ENCODE data around the gene MID2. TPM values are rescaled to one million over a fixed set of nuclear protein-coding genes. Genes with fewer than 3 reads are reported as not detected.
"Not testable (repeated sequence)": the region's sequence is repeated elsewhere in the genome, so short reads cannot be mapped to it uniquely, and the experiment has no call there.

The MID2 gene
- total RNA-seq, 1 donor from 2014 or later, result 35.1 TPM

GRCh38 chrX:107842715-107843400, 17.2 kb downstream of the MID2 start:
- DNase-seq (ENCODE audit: extremely low read depth, low read depth, low spot score), result no peak

GRCh38 chrX:107845625-107846024, 20.0 kb downstream of the MID2 start:
- no peak for DNase-seq (ENCODE audit: extremely low read depth, low read depth, low spot score)

GRCh38 chrX:107848591-107848990, 22.9 kb downstream of the MID2 start:
- DNase-seq (ENCODE audit: extremely low read depth, low read depth, low spot score), result no peak

DNA sequence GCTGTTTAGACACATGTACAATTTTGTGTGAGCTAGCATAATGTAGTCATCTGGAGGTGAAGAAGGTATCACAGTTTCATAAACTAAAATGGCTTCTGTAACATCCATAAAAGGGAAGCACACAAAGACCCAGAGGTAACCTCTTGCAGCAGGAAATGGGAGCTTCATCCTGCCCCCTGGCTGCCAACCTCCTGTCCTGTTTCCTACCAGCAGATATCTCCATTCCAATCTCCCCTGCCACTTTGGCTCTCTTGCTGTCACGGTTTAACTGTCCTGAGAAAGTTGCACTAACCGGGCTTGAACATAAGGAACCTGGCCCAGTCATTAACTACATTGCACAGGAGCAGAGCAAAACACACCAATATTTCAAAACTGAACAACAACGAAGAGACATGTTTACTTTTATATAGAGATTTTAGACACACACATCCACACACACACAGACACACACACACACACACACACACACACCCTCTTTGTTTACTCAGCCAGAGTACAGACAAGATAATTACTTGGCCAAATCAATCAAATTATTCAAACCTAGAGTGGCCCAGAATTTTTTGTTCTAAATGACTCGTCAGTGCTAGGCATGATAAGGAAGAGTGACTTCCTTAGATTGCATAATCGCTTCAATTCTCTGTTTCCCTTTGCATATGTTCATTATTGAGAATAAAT, 24.2 kb downstream of the MID2 start:
- peak; percentile 25 for DNase-seq (ENCODE audit: extremely low read depth, low read depth, low spot score)

- DNase-seq (ENCODE audit: extremely low read depth, low read depth, low spot score), result no peak
Measured at GRCh38 chrX:107850422-107850765, 24.7 kb downstream of the MID2 start.

GRCh38 chrX:107851215-107851614, 25.5 kb downstream of the MID2 start:
- no peak for DNase-seq (ENCODE audit: extremely low read depth, low read depth, low spot score)

- DNase-seq (ENCODE audit: extremely low read depth, low read depth, low spot score), result not testable (repeated sequence)
Measured at GRCh38 chrX:107851665-107852064, 26.0 kb downstream of the MID2 start.

GRCh38 chrX:107856289-107856688, 30.6 kb downstream of the MID2 start:
- DNase-seq (ENCODE audit: extremely low read depth, low read depth, low spot score), result no peak

DNA sequence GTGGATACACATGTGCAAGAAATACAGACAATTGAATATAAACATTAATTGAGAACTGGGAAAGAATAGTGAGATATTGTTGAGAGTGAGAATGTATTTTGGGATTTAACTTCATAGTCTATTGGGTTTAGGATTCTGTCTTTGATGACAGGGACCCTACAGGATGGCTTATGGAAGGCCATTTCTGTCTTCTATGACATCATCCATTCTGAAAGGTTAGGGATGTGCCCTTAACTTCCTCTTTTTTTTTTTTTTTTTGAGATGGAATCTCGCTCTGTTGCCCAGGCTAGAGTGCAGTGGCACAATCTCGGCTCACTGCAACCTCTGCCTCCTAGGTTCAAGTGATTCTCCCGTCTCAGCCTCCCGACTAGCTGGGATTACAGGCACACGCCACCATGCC, 31.4 kb downstream of the MID2 start:
- DNase-seq (ENCODE audit: extremely low read depth, low read depth, low spot score), result not testable (repeated sequence)

- DNase-seq (ENCODE audit: extremely low read depth, low read depth, low spot score), result no peak
Measured at GRCh38 chrX:107857837-107858236, 32.2 kb downstream of the MID2 start.

- DNase-seq (ENCODE audit: extremely low read depth, low read depth, low spot score), result no peak
Measured at GRCh38 chrX:107861056-107861455, 35.4 kb downstream of the MID2 start.

DNA sequence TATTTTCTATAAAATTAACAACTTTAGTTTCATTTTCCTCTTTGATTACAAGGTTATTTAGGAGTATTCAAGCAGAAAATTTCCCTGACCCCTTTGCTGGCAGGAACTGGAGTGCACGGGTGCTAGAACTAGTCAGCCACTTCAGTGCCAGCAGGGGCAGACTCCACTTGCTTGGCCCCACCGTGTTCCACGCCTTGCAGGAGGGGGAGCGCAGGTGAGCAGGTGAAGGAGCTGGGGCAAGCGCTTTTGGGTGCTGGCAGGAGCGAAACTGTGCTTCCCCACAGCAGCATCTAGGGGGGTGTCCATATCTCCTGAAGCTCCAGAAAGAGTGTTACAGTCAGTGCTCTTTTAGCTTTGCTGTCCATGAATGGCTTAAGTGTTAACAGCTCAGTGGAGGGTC, 45.5 kb downstream of the MID2 start:
- DNase-seq (ENCODE audit: extremely low read depth, low read depth, low spot score), result no peak

DNA sequence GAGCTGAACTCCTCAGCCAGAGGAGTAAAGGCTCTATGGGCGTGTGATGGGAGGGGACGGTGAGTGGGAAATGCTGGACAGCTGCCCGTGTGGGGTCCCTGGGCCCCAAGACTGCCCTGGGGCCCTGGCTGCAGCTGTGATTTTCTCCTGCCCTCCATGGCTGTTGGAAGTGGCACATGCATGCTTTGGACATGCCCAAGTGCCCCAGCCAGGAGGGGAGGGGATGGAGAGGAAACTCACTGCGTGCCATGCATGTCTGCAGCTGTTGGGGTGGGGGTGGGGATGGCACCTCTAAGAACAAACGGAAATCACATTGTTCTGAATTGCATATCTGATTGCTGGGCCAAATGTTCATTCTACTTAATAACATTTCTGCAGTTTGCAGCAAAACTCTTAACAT, 52.4 kb downstream of the MID2 start:
- DNase-seq (ENCODE audit: extremely low read depth, low read depth, low spot score), result no peak

- no peak for DNase-seq (ENCODE audit: extremely low read depth, low read depth, low spot score)
Measured at GRCh38 chrX:107880054-107880610, 54.5 kb downstream of the MID2 start.

GRCh38 chrX:107894038-107894437, 68.4 kb downstream of the MID2 start:
- DNase-seq (ENCODE audit: extremely low read depth, low read depth, low spot score), result peak; percentile 22

DNA sequence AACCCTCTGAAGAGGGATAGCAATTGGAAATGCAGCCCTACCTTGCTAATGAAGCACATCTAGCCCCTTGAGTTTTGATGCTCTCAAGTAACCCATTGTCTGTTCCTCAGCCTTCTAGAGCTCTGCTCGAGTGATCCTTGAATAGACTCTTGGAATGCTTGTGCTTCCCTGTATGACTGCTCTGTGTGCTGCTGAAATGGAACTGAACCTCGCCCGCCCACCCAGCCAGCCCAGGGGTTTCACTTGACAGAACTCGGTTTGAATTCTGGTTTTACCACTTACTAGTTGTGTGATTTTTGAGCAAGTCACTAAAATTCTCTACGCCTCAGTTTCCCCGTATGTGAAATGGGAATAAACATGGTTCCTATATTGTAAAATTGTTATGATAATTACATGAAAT, 77.1 kb downstream of the MID2 start:
- DNase-seq (ENCODE audit: extremely low read depth, low read depth, low spot score), result no peak

- DNase-seq (ENCODE audit: extremely low read depth, low read depth, low spot score), result no peak
Measured at GRCh38 chrX:107905366-107905765, 79.7 kb downstream of the MID2 start.

DNA sequence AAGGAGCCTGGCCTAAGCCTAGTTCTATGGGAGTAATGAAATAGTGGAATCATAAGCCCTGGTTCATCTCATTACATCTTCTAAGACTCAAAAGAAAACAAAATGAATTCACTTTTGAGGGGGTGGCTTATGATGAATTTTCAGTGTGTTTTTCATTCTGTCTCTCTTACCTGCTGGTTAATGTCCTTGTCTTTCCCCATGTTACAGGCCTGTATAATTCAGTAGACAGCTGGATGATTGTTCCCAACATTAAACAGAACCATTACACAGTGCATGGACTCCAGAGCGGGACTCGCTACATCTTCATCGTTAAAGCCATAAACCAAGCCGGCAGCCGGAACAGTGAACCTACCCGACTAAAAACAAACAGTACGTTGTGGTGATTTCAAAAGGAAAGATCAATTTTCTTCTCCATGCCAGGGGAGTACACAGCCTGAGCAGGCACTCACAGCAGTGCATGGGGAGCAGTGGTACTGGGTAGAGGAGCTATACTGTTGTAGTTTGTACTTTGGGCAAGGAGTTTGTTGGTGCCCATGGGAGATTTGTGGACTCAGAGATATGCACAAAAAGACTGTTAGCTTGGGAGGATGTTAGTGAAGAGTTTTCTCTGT, 98.6 kb downstream of the MID2 start:
- no peak for DNase-seq (ENCODE audit: extremely low read depth, low read depth, low spot score)

- no peak for DNase-seq (ENCODE audit: extremely low read depth, low read depth, low spot score)
Measured at GRCh38 chrX:107934262-107934661, 108.6 kb downstream of the MID2 start.

DNA sequence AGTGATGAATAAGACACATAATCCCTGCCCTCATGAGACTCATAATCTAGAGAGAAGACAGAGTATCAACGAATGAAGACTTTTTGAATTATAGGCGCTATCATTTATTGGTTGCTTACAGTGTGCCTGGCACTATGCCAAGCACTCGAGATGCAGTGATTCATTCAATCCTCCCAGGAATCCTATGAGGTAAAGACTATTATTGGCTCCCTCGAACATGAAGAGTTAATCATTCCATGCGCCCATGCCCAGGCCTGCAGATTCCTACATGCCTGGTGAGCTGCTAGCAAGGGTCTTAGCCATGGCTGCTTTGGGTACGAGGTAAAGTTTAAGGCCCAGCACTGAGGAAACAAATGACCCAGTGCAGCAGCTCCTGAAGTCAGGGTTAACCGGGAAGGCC, 109.5 kb downstream of the MID2 start:
- no peak for DNase-seq (ENCODE audit: extremely low read depth, low read depth, low spot score)

- DNase-seq (ENCODE audit: extremely low read depth, low read depth, low spot score), result no peak
Measured at GRCh38 chrX:107935664-107936433, 110.2 kb downstream of the MID2 start.

All from glomerular endothelial cell (primary cell).